HCT116 (cell line): ENCODE data around the gene SYT7. TPM values are rescaled to one million over a fixed set of nuclear protein-coding genes. Genes with fewer than 3 reads are reported as not detected.

ENCODE experiments used
- ATAC-seq: fragments of 200-7000 bp; cut with Tn5 transposase; 2 replicates; pipeline ENCODE4 v1.9.1; 2020; ENCODE audit warnings: mild to moderate bottlenecking, moderate library complexity
- BruUV-seq: library from RNA; stranded (reverse); fragments of 400-500 nt; replicated peaks from 2 replicates; lab custom pipeline; 2021; lab: Mats Ljungman, UMichigan
- CTCF ChIA-PET: fragments of 300-600 bp; sonication (Branson Sonifier 250); formaldehyde crosslinking; loops from one replicate; lab custom pipeline; 2021; ENCODE audit warnings: antibody characterized with exemption; lab: Charles Lee
- POLR2A ChIA-PET: fragments of 300-600, 350-600 bp; sonication (Branson Sonifier 250); formaldehyde crosslinking; loops from one replicate; lab custom pipeline; 2021; ENCODE audit warnings: antibody characterized with exemption; lab: Charles Lee
- RAD21 ChIA-PET, 2 experiments: fragments of 300-600 bp; sonication (Branson Sonifier 250); formaldehyde crosslinking; loops; one replicate each; lab custom pipeline; 2023; ENCODE audit warnings: low total read pairs in 2 of 2; ENCODE audit not compliant: uncharacterized antibody in 2 of 2, unreplicated experiment in 2 of 2, low non-redundant PET in 1 of 2; lab: Charles Lee
- DNase-seq: peaks from one replicate; pipeline ENCODE4 v3.0.0-alpha.2; 2010; ENCODE audit warnings: low read depth, low spot score
- H2AFZ ChIP-seq: fragments of 200-600 bp; shearing (Covaris generic), sonication (generic); 2 replicates; pipeline ENCODE4 v1.6.1; 2017; ENCODE audit warnings: low read depth, mixed run types, mixed read lengths, antibody characterized with exemption, low read length; ENCODE audit not compliant: poor library complexity, severe bottlenecking
- H3K27ac ChIP-seq: 2 replicates; pipeline ENCODE4 v1.5.1; 2012; ENCODE audit warnings: low read depth, low read length
- H3K27me3 ChIP-seq: fragments of 200-600 bp; sonication (generic); 2 replicates; pipeline ENCODE4 v1.6.1; 2016; ENCODE audit warnings: mixed run types, low read length, mixed read lengths; ENCODE audit not compliant: insufficient read depth
- H3K36me3 ChIP-seq, 2 experiments: fragments of 200-500 bp in 1 of 2; fragments of 200-600 bp in 1 of 2; sonication (Bioruptor generic) in 1 of 2; sonication (generic) in 1 of 2; 2 replicates each; pipeline versions ENCODE4 v1.5.1 to v1.6.1; 2014 to 2016; ENCODE audit warnings: low read length in 2 of 2, inconsistent platforms in 1 of 2, mixed read lengths in 1 of 2, mixed run types in 1 of 2; ENCODE audit not compliant: insufficient read depth in 2 of 2, control insufficient read depth in 1 of 2
- H3K4me1 ChIP-seq, 2 experiments: fragments of 200-600 bp in 1 of 2; sonication (generic) in 1 of 2; 2 replicates each; pipeline versions ENCODE4 v1.5.1 to v1.6.1; 2012 to 2017; ENCODE audit warnings: low read length in 2 of 2, inconsistent platforms in 1 of 2, mild to moderate bottlenecking in 1 of 2, mixed read lengths in 1 of 2, mixed run types in 1 of 2, moderate library complexity in 1 of 2; ENCODE audit not compliant: insufficient read depth in 2 of 2, control insufficient read depth in 1 of 2
- H3K4me2 ChIP-seq: fragments of 200-600 bp; sonication (generic); 2 replicates; pipeline ENCODE4 v1.6.1; 2017; ENCODE audit warnings: mixed run types, low read length, mixed read lengths
- H3K4me3 ChIP-seq, 2 experiments: fragments of 200-600 bp in 1 of 2; sonication (generic) in 1 of 2; replicated peaks in 1 of 2; 2 replicates each; pipeline ENCODE4 v1.5.1; 2011 to 2016; ENCODE audit warnings: low read length in 2 of 2, control low read depth in 1 of 2, low read depth in 1 of 2, mild to moderate bottlenecking in 1 of 2, mixed read lengths in 1 of 2, mixed run types in 1 of 2
- H3K79me2 ChIP-seq: fragments of 200-600 bp; sonication (generic); 2 replicates; pipeline ENCODE4 v1.6.1; 2017; ENCODE audit warnings: mild to moderate bottlenecking, mixed run types, low read length, moderate library complexity, mixed read lengths; ENCODE audit not compliant: insufficient read depth
- H3K9ac ChIP-seq: fragments of 200-600 bp; sonication (generic); 2 replicates; pipeline ENCODE4 v1.6.1; 2016; ENCODE audit warnings: low read length, mixed read lengths
- H3K9me2 ChIP-seq: fragments of 200-600 bp; sonication (generic), shearing (Covaris generic); 2 replicates; pipeline ENCODE4 v1.6.1; 2017; ENCODE audit warnings: mixed run types, mild to moderate bottlenecking, moderate library complexity; ENCODE audit not compliant: insufficient read depth
- H3K9me3 ChIP-seq, 2 experiments: fragments of 200-500 bp in 1 of 2; fragments of 200-600 bp in 1 of 2; sonication (Bioruptor generic) in 1 of 2; sonication (generic) in 1 of 2; 2 replicates each; pipeline ENCODE4 v1.6.1; 2014 to 2017; ENCODE audit warnings: low read length in 2 of 2, mixed read lengths in 2 of 2, inconsistent platforms in 1 of 2, low read depth in 1 of 2, mild to moderate bottlenecking in 1 of 2, mixed run types in 1 of 2, moderate library complexity in 1 of 2; ENCODE audit not compliant: control insufficient read depth in 1 of 2, insufficient read depth in 1 of 2
- H4K20me1 ChIP-seq: fragments of 200-600 bp; sonication (generic), shearing (Covaris generic); 2 replicates; pipeline ENCODE4 v1.6.1; 2017; ENCODE audit warnings: mixed run types, mild to moderate bottlenecking, moderate library complexity; ENCODE audit not compliant: insufficient read depth
- ELF1 ChIP-seq: IDR thresholded peaks from 2 replicates; pipeline ENCODE4 v1.6.1; 2012; ENCODE audit warnings: low read depth, borderline replicate concordance
- EZH2 ChIP-seq: fragments of 200-600 bp; sonication (generic); IDR thresholded peaks from 2 replicates; pipeline ENCODE4 v1.6.1; 2017; ENCODE audit warnings: antibody characterized with exemption, mixed run types
- POLR2AphosphoS5 ChIP-seq: IDR thresholded peaks from 2 replicates; pipeline ENCODE4 v1.6.1; 2011; ENCODE audit warnings: mild to moderate bottlenecking, low read depth, low read length, moderate library complexity
- SIN3A ChIP-seq: IDR thresholded peaks from 2 replicates; pipeline ENCODE4 v1.6.1; 2012; ENCODE audit warnings: low read depth
- SRF ChIP-seq: IDR thresholded peaks from 2 replicates; pipeline ENCODE4 v1.6.1; 2012; ENCODE audit warnings: low read depth
- ZNF274 ChIP-seq: fragments of 200-500 bp; sonication (Bioruptor generic); IDR thresholded peaks from 2 replicates; pipeline ENCODE4 v1.6.1; 2014; ENCODE audit warnings: mild to moderate bottlenecking, low read depth, low read length, inconsistent platforms
- intact Hi-C: fragments of 100-400 bp; cut with micrococcal nuclease; formaldehyde crosslinking; loops from 2 replicates; pipeline ENCODE4 v1.10.0; 2022
- total RNA-seq: library from RNA; stranded (reverse); gene quantifications from one replicate; pipeline ENCODE4 v1.2.1, GENCODE V29; 2021; ENCODE audit not compliant: unreplicated experiment
- TF ChIP-seq, protein P1 (sequence below): IDR thresholded peaks from 2 replicates; pipeline ENCODE4 v1.6.1; 2012
- TF ChIP-seq, protein P2 (sequence below), 3 experiments: fragments of 200-600 bp in 1 of 3; sonication (generic) in 1 of 3; IDR thresholded peaks in 2 of 3; conservative IDR thresholded peaks in 1 of 3; 2 replicates each; pipeline ENCODE4 v1.5.1; 2012 to 2017; ENCODE audit warnings: low read depth in 2 of 3, low read length in 2 of 3, antibody characterized with exemption in 1 of 3, borderline replicate concordance in 1 of 3, control low read depth in 1 of 3, mild to moderate bottlenecking in 1 of 3, mixed read lengths in 1 of 3, mixed run types in 1 of 3, moderate library complexity in 1 of 3; ENCODE audit not compliant: insufficient read depth in 1 of 3

Gene SYT7
- total RNA-seq, 1 experiment from 2014 or later = 27.4 TPM

GRCh38 chr11:61555978-61556377, 24.9 kb downstream of the SYT7 start:
- H3K27me3 ChIP-seq = no peaks in the 10 kb centered on the region
- CTCF ChIA-PET = no interaction called here

More at GRCh38 chr11:61555978-61556377, 24.9 kb downstream of the SYT7 start:
- no peaks in the 10 kb centered on the region for H3K36me3 ChIP-seq
- ChIA-PET RAD21 (no interaction called here), POLR2A (no interaction called here)
- H3K9me2 ChIP-seq = no peaks in the 10 kb centered on the region
- no peak overlapping the region for H3K27ac ChIP-seq
- intact Hi-C loops = no loop called here
- no TSS peak for BruUV-seq
- H3K79me2 ChIP-seq = no peaks in the 10 kb centered on the region
- H2AFZ ChIP-seq = no peak overlapping the region
- ATAC-seq (no peak), DNase-seq (no peak)
- H3K9me3 ChIP-seq = no peaks in the 10 kb centered on the region
- H3K4me1 ChIP-seq = peaks cover 12 to 35% of the 10 kb centered on the region in 2 experiments
- TF ChIP-seq, protein P1, sequence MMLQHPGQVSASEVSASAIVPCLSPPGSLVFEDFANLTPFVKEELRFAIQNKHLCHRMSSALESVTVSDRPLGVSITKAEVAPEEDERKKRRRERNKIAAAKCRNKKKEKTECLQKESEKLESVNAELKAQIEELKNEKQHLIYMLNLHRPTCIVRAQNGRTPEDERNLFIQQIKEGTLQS = no peak
- no peak for TF ChIP-seq POLR2AphosphoS5
- TF ChIP-seq, protein P2, sequence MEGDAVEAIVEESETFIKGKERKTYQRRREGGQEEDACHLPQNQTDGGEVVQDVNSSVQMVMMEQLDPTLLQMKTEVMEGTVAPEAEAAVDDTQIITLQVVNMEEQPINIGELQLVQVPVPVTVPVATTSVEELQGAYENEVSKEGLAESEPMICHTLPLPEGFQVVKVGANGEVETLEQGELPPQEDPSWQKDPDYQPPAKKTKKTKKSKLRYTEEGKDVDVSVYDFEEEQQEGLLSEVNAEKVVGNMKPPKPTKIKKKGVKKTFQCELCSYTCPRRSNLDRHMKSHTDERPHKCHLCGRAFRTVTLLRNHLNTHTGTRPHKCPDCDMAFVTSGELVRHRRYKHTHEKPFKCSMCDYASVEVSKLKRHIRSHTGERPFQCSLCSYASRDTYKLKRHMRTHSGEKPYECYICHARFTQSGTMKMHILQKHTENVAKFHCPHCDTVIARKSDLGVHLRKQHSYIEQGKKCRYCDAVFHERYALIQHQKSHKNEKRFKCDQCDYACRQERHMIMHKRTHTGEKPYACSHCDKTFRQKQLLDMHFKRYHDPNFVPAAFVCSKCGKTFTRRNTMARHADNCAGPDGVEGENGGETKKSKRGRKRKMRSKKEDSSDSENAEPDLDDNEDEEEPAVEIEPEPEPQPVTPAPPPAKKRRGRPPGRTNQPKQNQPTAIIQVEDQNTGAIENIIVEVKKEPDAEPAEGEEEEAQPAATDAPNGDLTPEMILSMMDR (IDR thresholded peaks at IDR 0.05 in 2 of 3, conservative IDR thresholded peaks at IDR 0.05 in 1 of 3; ENCODE audit: borderline replicate concordance in 1 of 3, insufficient read depth in 1 of 3, low read depth in 2 of 3, low read length in 2 of 3) = no peak
- TF ChIP-seq ELF1 = no peak
- TF ChIP-seq ZNF274 = no peak
- TF ChIP-seq SRF = no peak
- no peak for TF ChIP-seq EZH2
- TF ChIP-seq SIN3A = no peak
- no peak overlapping the region for H3K4me2 ChIP-seq
- no peak overlapping the region for H3K9ac ChIP-seq
- no peaks in the 10 kb centered on the region for H4K20me1 ChIP-seq
- H3K4me3 ChIP-seq = no peak overlapping the region
